ENCODE data around the gene GPS1. TPM values are rescaled to one million over a fixed set of nuclear protein-coding genes. Genes with fewer than 3 reads are reported as not detected.

Gene GPS1
- total and polyA plus RNA-seq, 2 donors from 2014 or later = 99.3 to 149 TPM

- intact Hi-C loops (cut with DNase I) = no loop called here
- no peaks in the 10 kb centered on the region for H3K9me3 ChIP-seq (ENCODE audit: control insufficient read depth in 2 of 3, insufficient read depth in 1 of 3, low read length in 3 of 3)
- H3K9ac ChIP-seq (ENCODE audit: low read length in 3 of 3) = no peak overlapping the region
- H3K27ac ChIP-seq (ENCODE audit: low read depth in 2 of 2, low read length in 2 of 2) = no peak overlapping the region
- no peak for TF ChIP-seq CTCF (IDR thresholded peaks at IDR 0.05; ENCODE audit: borderline replicate concordance, extremely low read depth, insufficient read depth)
- peak overlapping the region in 1 of 3 donors; percentile 16 for H3K4me3 ChIP-seq (ENCODE audit: low read length in 3 of 3)
- H3K4me1 ChIP-seq (ENCODE audit: control insufficient read depth in 2 of 3, insufficient read depth in 2 of 3, low read depth in 1 of 3, low read length in 3 of 3) = peaks cover 3 to 5% (median 3%) of the 10 kb centered on the region in 3 donors
- no peak for DNase-seq
- FAIRE-seq = no peak
- H3K36me3 ChIP-seq (ENCODE audit: control insufficient read depth in 2 of 3, insufficient read depth in 3 of 3, low read length in 3 of 3) = peaks cover 0 to 3% (median 2%) of the 10 kb centered on the region in 3 donors
- H3K27me3 ChIP-seq (ENCODE audit: control insufficient read depth, insufficient read depth, low read length) = no peaks in the 10 kb centered on the region
Measured at GRCh38 chr17:82042649-82043048, 9.0 kb upstream of the GPS1 start.

- Histone ChIP-seq H3K27me3 (ENCODE audit: control insufficient read depth, insufficient read depth, low read length) (no peaks in the 10 kb centered on the region), H3K9ac (ENCODE audit: low read length in 3 of 3) (no peak overlapping the region), H3K36me3 (ENCODE audit: control insufficient read depth in 2 of 3, insufficient read depth in 3 of 3, low read length in 3 of 3) (peaks cover 0 to 3% (median 2%) of the 10 kb centered on the region in 3 donors), H3K4me1 (ENCODE audit: control insufficient read depth in 2 of 3, insufficient read depth in 2 of 3, low read depth in 1 of 3, low read length in 3 of 3) (no peaks in the 10 kb centered on the region), H3K27ac (ENCODE audit: low read depth in 2 of 2, low read length in 2 of 2) (no peak overlapping the region), H3K4me3 (ENCODE audit: low read length in 3 of 3) (no peak overlapping the region), H3K9me3 (ENCODE audit: control insufficient read depth in 2 of 3, insufficient read depth in 1 of 3, low read length in 3 of 3) (no peaks in the 10 kb centered on the region)
- DNase-seq = no peak
- no peak for TF ChIP-seq CTCF (IDR thresholded peaks at IDR 0.05; ENCODE audit: borderline replicate concordance, extremely low read depth, insufficient read depth)
- intact Hi-C loops (cut with DNase I) = no loop called here
- FAIRE-seq = no peak
Measured at GRCh38 chr17:82043507-82043906, 8.2 kb upstream of the GPS1 start.

GRCh38 chr17:82045936-82046484, 5.7 kb upstream of the GPS1 start:
- no peak for FAIRE-seq
- H3K36me3 ChIP-seq (ENCODE audit: control insufficient read depth in 2 of 3, insufficient read depth in 3 of 3, low read length in 3 of 3) = peaks cover 0 to 3% (median 2%) of the 10 kb centered on the region in 3 donors
- DNase-seq = no peak
- no peak for TF ChIP-seq CTCF (IDR thresholded peaks at IDR 0.05; ENCODE audit: borderline replicate concordance, extremely low read depth, insufficient read depth)
- H3K9me3 ChIP-seq (ENCODE audit: control insufficient read depth in 2 of 3, insufficient read depth in 1 of 3, low read length in 3 of 3) = no peaks in the 10 kb centered on the region
- no peak overlapping the region for H3K4me3 ChIP-seq (ENCODE audit: low read length in 3 of 3)
- H3K9ac ChIP-seq (ENCODE audit: low read length in 3 of 3) = no peak overlapping the region
- no peak overlapping the region for H3K27ac ChIP-seq (ENCODE audit: low read depth in 2 of 2, low read length in 2 of 2)
- no peaks in the 10 kb centered on the region for H3K27me3 ChIP-seq (ENCODE audit: control insufficient read depth, insufficient read depth, low read length)
- intact Hi-C loops (cut with DNase I) = no loop called here
- H3K4me1 ChIP-seq (ENCODE audit: control insufficient read depth in 2 of 3, insufficient read depth in 2 of 3, low read depth in 1 of 3, low read length in 3 of 3) = peaks cover 0 to 9% (median 0%) of the 10 kb centered on the region in 3 donors

GRCh38 chr17:82046903-82047302, 4.8 kb upstream of the GPS1 start:
- Histone ChIP-seq H3K9me3 (ENCODE audit: control insufficient read depth in 2 of 3, insufficient read depth in 1 of 3, low read length in 3 of 3) (no peaks in the 10 kb centered on the region), H3K27ac (ENCODE audit: low read depth in 2 of 2, low read length in 2 of 2) (no peak overlapping the region), H3K4me1 (ENCODE audit: control insufficient read depth in 2 of 3, insufficient read depth in 2 of 3, low read depth in 1 of 3, low read length in 3 of 3) (peaks cover 0 to 9% (median 0%) of the 10 kb centered on the region in 3 donors), H3K9ac (ENCODE audit: low read length in 3 of 3) (no peak overlapping the region), H3K36me3 (ENCODE audit: control insufficient read depth in 2 of 3, insufficient read depth in 3 of 3, low read length in 3 of 3) (peaks cover 0 to 3% (median 2%) of the 10 kb centered on the region in 3 donors), H3K4me3 (ENCODE audit: low read length in 3 of 3) (no peak overlapping the region), H3K27me3 (ENCODE audit: control insufficient read depth, insufficient read depth, low read length) (no peaks in the 10 kb centered on the region)
- intact Hi-C loops (cut with DNase I) = no loop called here
- no peak for DNase-seq
- no peak for TF ChIP-seq CTCF (IDR thresholded peaks at IDR 0.05; ENCODE audit: borderline replicate concordance, extremely low read depth, insufficient read depth)
- FAIRE-seq = no peak

All from kidney (tissue), 14 donors.